Transverse colon (tissue), 4 donors: ENCODE results near the gene ARHGAP5. TPM values are rescaled to one million over a fixed set of nuclear protein-coding genes. Genes with fewer than 3 reads are reported as not detected.

Experiments
- DNase-seq: peaks from one replicate; pipeline ENCODE4 v3.0.0-alpha.2; 2019
- H3K27ac ChIP-seq, 4 donors: fragments of 200-600 bp; sonication (generic); 2 replicates each; pipeline ENCODE4 v1.5.1; 2016 to 2018; ENCODE audit warnings: inconsistent platforms in 4 of 4
- H3K27me3 ChIP-seq: fragments of 200-600 bp; sonication (generic); 2 replicates; pipeline ENCODE4 v1.5.1; 2017; ENCODE audit warnings: inconsistent platforms
- H3K36me3 ChIP-seq, 4 donors: fragments of 200-600 bp; sonication (generic); 2 replicates each; pipeline ENCODE4 v1.5.1; 2017 to 2019; ENCODE audit warnings: inconsistent platforms in 4 of 4
- H3K4me1 ChIP-seq, 4 donors: fragments of 200-600 bp; sonication (generic); 2 replicates each; pipeline ENCODE4 v1.5.1; 2017 to 2020; ENCODE audit warnings: inconsistent platforms in 4 of 4
- H3K4me3 ChIP-seq, 4 donors: fragments of 200-600 bp; sonication (generic); 1 replicate in 1 of 4; 2 replicates in 3 of 4; pipeline versions ENCODE4 v1.5.1 to v1.6.1; 2017 to 2019; ENCODE audit warnings: inconsistent platforms in 4 of 4
- H3K9me3 ChIP-seq, 2 donors: fragments of 200-600 bp; sonication (generic); 2 replicates each; pipeline ENCODE4 v1.5.1; 2017 to 2019; ENCODE audit warnings: inconsistent platforms in 2 of 2
- EP300 ChIP-seq: sonication (generic); formaldehyde crosslinking; IDR thresholded peaks from one replicate; pipeline ENCODE4 v1.6.1; 2017; ENCODE audit warnings: antibody characterized with exemption, low read depth
- POLR2A ChIP-seq: fragments of 450-650 bp; IDR thresholded peaks from one replicate; pipeline ENCODE4 v1.6.1; 2016; ENCODE audit warnings: antibody characterized with exemption, mild to moderate bottlenecking, moderate library complexity
- POLR2AphosphoS5 ChIP-seq, 3 donors: sonication (generic); formaldehyde crosslinking; IDR thresholded peaks; one replicate each; pipeline ENCODE4 v1.6.1; 2016; ENCODE audit warnings: antibody characterized with exemption in 3 of 3
- WGBS, 2 donors: methylation state at CpG; one replicate each; pipeline ENCODE4 v1.1.5; 2018; ENCODE audit warnings: low coverage in 1 of 2; 5-methylcytosine and 5-hydroxymethylcytosine counted together
- in situ Hi-C, 4 donors: fragments of 200-750 bp; cut with MboI; loops; one replicate each; pipeline versions ENCODE4 v1.15.0 to v1.15.1; 2017; ENCODE audit warnings: low sequenced_read_pairs in 3 of 4, low pct_ligation_motif_present in 1 of 4, low pct_unique_long_range_greater_than_20kb in 1 of 4
- intact Hi-C: fragments of 100-400 bp; cut with DNase I; formaldehyde crosslinking; loops from one replicate; pipeline ENCODE4 v1.15.1; 2023; ENCODE audit warnings: low total_unique reads
- total RNA-seq, 4 donors: library from RNA; depleted of rRNA; stranded (reverse); fragments of >200 nt; gene quantifications; one replicate each; pipeline ENCODE4 v1.1.0, GENCODE V29; 2016
- TF ChIP-seq, protein P1 (sequence below), 5 experiments: fragments of 200-600 bp in 3 of 5; fragments of 450-650 bp in 2 of 5; sonication (generic) in 3 of 5; IDR thresholded peaks; 1 replicate in 2 of 5; 2 replicates in 3 of 5; pipeline ENCODE4 v1.5.1; 2016 to 2017; ENCODE audit warnings: antibody characterized with exemption in 5 of 5, inconsistent platforms in 3 of 5, mild to moderate bottlenecking in 2 of 5, moderate library complexity in 1 of 5

Gene ARHGAP5
- total RNA-seq, 4 donors from 2014 or later = 66.5 to 120 (median 85.3) TPM

DNA sequence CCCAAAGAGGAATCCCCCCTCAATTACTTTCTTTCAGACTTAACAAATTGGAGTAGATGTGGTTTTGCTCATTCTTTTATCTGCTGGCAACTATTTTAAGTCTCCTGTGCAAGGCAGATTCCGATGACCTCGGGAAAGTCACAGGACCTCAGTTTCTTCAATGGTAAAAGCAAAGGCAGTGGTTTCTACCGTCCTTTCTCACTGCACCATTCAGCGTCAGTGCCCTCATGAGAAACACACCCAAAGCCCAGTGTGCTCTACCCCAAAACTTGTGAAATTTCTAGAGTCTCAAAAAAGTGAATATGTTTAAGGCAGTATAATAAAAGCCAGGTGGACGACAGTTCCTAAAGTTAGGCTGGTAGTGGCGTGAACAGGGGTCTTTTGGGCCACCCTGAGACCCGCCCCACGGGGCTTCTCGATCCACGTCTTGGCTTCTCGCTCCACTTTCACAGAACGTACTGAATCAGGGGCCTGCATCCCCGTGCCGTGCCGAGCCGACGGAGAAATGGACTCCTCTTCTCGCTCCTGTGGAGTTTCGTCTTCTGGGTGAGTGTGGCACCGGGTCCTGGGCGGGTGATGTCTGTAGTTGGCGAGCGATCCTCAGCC is 1.3 kb upstream of the ARHGAP5 start:
- peak; percentile 68 for DNase-seq
- WGBS, 2 donors = 1 to 8% methylated on average over 2 to 22 of the region's 23 CpGs
- no peaks in the 10 kb centered on the region for H3K27me3 ChIP-seq
- intact Hi-C loops (loop anchor here (5.0 kb wide), 1 partner anchor 127 kb away; the partner anchor contains the start of genes RNU6-7 and RNU6-8), in situ Hi-C loops (loop anchor here in 3 of 4 donors (10.0 to 25.0 kb wide), 2 partner anchors 137 to 179 kb away; partner anchors contain the start of genes RNU6-7 (in 2 of the 3) and RNU6-8 (in 2 of the 3))
- H3K27ac ChIP-seq = peak overlapping the region; percentile 99 to 100 (median 99)
- TF ChIP-seq EP300 (no peak), POLR2AphosphoS5 (IDR thresholded peaks at IDR 0.05) (no peak), POLR2A (no peak)
- TF ChIP-seq, protein P1, sequence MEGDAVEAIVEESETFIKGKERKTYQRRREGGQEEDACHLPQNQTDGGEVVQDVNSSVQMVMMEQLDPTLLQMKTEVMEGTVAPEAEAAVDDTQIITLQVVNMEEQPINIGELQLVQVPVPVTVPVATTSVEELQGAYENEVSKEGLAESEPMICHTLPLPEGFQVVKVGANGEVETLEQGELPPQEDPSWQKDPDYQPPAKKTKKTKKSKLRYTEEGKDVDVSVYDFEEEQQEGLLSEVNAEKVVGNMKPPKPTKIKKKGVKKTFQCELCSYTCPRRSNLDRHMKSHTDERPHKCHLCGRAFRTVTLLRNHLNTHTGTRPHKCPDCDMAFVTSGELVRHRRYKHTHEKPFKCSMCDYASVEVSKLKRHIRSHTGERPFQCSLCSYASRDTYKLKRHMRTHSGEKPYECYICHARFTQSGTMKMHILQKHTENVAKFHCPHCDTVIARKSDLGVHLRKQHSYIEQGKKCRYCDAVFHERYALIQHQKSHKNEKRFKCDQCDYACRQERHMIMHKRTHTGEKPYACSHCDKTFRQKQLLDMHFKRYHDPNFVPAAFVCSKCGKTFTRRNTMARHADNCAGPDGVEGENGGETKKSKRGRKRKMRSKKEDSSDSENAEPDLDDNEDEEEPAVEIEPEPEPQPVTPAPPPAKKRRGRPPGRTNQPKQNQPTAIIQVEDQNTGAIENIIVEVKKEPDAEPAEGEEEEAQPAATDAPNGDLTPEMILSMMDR (IDR thresholded peaks at IDR 0.05) = no peak
- H3K4me3 ChIP-seq = peak overlapping the region; percentile 67 to 95 (median 93)
- peaks cover 0 to 45% (median 22%) of the 10 kb centered on the region in 4 donors for H3K4me1 ChIP-seq
- no peaks in the 10 kb centered on the region for H3K9me3 ChIP-seq
- H3K36me3 ChIP-seq = no peaks in the 10 kb centered on the region

DNA sequence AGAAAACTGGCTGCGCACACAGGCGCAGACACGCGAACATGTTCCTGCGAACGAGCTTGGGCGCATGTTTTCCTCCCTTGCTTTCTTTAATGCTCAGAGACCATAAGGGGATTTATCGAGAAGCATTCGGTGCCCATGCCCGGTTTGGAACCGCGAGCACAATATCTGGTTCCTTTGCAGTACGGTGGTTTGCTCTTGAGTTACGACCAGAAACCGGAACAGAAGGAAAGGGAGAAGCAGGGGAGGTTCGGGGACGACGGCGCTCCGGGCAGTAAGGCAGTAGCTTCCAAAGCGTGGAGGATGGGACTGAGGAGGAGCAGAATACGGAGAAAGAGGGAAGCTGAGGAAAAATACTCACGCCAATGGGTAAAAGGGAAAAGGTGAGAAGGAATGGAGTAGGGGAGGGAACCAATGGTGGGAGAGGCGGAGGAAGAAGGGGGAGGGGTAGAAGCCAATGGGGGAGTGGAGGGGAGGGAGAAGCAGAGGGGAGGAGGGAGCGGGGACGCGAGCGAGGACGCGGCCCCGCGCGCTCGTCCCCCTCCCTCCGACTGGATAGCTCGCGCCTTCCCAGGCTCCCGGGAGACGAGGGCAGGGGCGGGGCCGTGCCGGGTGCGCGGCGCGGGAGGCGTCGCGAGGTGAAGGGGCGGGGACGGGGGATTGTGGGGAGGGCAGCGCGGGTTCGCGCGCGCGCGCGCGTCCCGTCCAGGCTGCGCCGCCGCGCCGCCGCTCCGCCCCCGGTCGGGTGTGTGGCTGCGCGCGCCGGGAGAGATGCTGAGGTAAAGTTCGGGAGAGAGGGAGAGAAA is 625 bp upstream of the ARHGAP5 start:
- no peaks in the 10 kb centered on the region for H3K27me3 ChIP-seq
- intact Hi-C loops (loop anchor here (5.0 kb wide), 1 partner anchor 126 kb away; the partner anchor contains the start of genes RNU6-7 and RNU6-8), in situ Hi-C loops (loop anchor here in 3 of 4 donors (10.0 to 25.0 kb wide), 2 partner anchors 136 to 178 kb away; partner anchors contain the start of genes RNU6-7 (in 2 of the 3) and RNU6-8 (in 2 of the 3))
- 0 to 1% methylated on average over 16 to 42 of the region's 76 CpGs for WGBS, 2 donors
- H3K9me3 ChIP-seq = no peaks in the 10 kb centered on the region
- peak; percentile 65 to 93 (median 89) for TF ChIP-seq POLR2AphosphoS5 (IDR thresholded peaks at IDR 0.05)
- TF ChIP-seq POLR2A = peak; percentile 95
- TF ChIP-seq, protein P1 (IDR thresholded peaks at IDR 0.05) = no peak
- TF ChIP-seq EP300 = peak; percentile 21
- DNase-seq = peak; percentile 97
- H3K4me3 ChIP-seq = peak overlapping the region; percentile 91 to 96 (median 95)
- H3K27ac ChIP-seq = peak overlapping the region; percentile 99 to 100 (median 99)
- peaks cover 0 to 52% (median 25%) of the 10 kb centered on the region in 4 donors for H3K4me1 ChIP-seq
- H3K36me3 ChIP-seq = no peaks in the 10 kb centered on the region

DNA sequence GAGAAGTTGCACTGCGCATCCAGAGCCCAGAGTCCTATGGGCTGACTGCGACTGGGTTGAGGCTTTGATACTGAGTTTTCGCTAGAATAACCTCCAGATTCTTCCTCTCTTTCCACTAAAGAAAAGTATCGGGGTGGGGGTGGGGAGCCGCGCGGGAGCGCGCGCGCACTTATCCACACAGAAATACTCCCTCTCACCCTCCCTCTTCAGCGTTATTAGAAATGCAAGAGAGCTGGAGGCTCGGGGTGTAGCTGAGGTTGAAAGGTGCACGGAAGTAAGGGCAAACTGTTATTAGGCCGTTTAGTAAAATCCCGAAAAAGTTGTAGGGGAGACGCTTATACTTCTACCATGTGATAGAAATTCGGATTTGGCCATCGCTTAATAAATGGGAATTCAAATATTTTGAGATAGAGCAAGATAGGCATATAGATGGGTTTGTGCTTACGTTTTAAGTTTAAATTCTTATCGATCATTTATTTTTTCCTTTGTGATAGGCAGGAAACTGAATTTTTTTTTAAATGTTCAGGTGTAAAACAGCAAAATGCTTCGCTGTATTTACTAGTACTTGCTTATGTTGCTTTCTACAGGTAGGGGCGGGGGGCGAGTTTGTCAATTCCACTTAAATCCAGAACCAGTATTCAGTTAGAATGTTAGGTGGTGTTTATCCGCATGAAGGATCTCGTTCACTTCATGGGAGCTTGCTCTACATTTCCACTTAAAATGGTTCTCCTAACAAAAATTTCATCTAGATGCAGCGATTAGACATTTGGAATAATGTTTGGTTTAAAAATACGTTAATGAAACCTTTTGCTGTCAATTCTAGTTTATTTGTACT is 1.1 kb downstream of the ARHGAP5 start:
- Histone ChIP-seq H3K36me3 (no peaks in the 10 kb centered on the region), H3K4me1 (peaks cover 10 to 70% (median 38%) of the 10 kb centered on the region in 4 donors), H3K27me3 (no peaks in the 10 kb centered on the region), H3K4me3 (peak overlapping the region; percentile 91 to 96 (median 95)), H3K27ac (peak overlapping the region; percentile 99 to 100 (median 99)), H3K9me3 (no peaks in the 10 kb centered on the region)
- TF ChIP-seq POLR2AphosphoS5 (IDR thresholded peaks at IDR 0.05) = peak; percentile 3 to 34 (median 23)
- no peak for TF ChIP-seq EP300
- TF ChIP-seq, protein P1 (IDR thresholded peaks at IDR 0.05) = peak in 1 of 5 experiments; percentile 13
- TF ChIP-seq POLR2A = peak; percentile 9
- 4 to 5% methylated on average over 15 to 28 of the region's 28 CpGs for WGBS, 2 donors
- intact Hi-C loops (loop anchor here (5.0 kb wide), 1 partner anchor 124 kb away; the partner anchor contains the start of genes RNU6-7 and RNU6-8), in situ Hi-C loops (loop anchor here in 3 of 4 donors (10.0 to 25.0 kb wide), 2 partner anchors 134 to 177 kb away; partner anchors contain the start of genes RNU6-7 (in 2 of the 3) and RNU6-8 (in 2 of the 3))
- DNase-seq = peak; percentile 43
